KMS-11 (cell line): Measurements from ENCODE around the gene FAM237A.

Experiments
- H2AFZ ChIP-seq: fragments of 200-600 bp; sonication (generic); 2 replicates; pipeline ENCODE4 v1.6.1; 2016; ENCODE audit warnings: antibody characterized with exemption, mixed run types, low read depth
- H3K27ac ChIP-seq: fragments of 200-600 bp; sonication (generic); 2 replicates; pipeline ENCODE4 v1.6.1; 2016; ENCODE audit warnings: mild to moderate bottlenecking, mixed run types
- H3K27me3 ChIP-seq: fragments of 200-600 bp; sonication (generic); 2 replicates; pipeline ENCODE4 v1.6.1; 2017; ENCODE audit warnings: mild to moderate bottlenecking, low read depth, mixed run types, moderate library complexity; ENCODE audit not compliant: insufficient read depth
- H3K36me3 ChIP-seq: fragments of 200-600 bp; sonication (generic); 2 replicates; pipeline ENCODE4 v1.6.1; 2017; ENCODE audit warnings: mild to moderate bottlenecking, mixed run types; ENCODE audit not compliant: insufficient read depth
- H3K4me1 ChIP-seq: fragments of 200-600 bp; sonication (generic); 2 replicates; pipeline ENCODE4 v1.6.1; 2016; ENCODE audit warnings: mild to moderate bottlenecking, low read depth, mixed run types; ENCODE audit not compliant: poor library complexity, severe bottlenecking
- H3K4me2 ChIP-seq: fragments of 200-600 bp; sonication (generic); 2 replicates; pipeline ENCODE4 v1.7.0; 2016; ENCODE audit warnings: mild to moderate bottlenecking, mixed run types
- H3K4me3 ChIP-seq: fragments of 200-600 bp; sonication (generic); IDR thresholded peaks from 2 replicates; pipeline ENCODE4 v1.6.1; 2017; ENCODE audit warnings: low read depth, low read length, mixed read lengths; ENCODE audit not compliant: insufficient read depth
- H3K79me2 ChIP-seq: fragments of 200-600 bp; sonication (generic); 2 replicates; pipeline ENCODE4 v1.6.1; 2016; ENCODE audit warnings: low read depth, mixed run types; ENCODE audit not compliant: insufficient read depth
- H3K9ac ChIP-seq: fragments of 200-600 bp; sonication (generic); 2 replicates; pipeline ENCODE4 v1.6.1; 2016; ENCODE audit warnings: mild to moderate bottlenecking, mixed run types
- H4K20me1 ChIP-seq: fragments of 200-600 bp; sonication (generic); 2 replicates; pipeline ENCODE4 v1.6.1; 2016; ENCODE audit warnings: mild to moderate bottlenecking, mixed run types; ENCODE audit not compliant: insufficient read depth
- TF ChIP-seq, protein P1 (sequence below): fragments of 200-600 bp; sonication (generic); conservative IDR thresholded peaks from 2 replicates; pipeline ENCODE4 v1.6.1; 2017; ENCODE audit warnings: low read depth, mild to moderate bottlenecking, antibody characterized with exemption, low read length, moderate library complexity, mixed read lengths

FAM237A gene

DNA sequence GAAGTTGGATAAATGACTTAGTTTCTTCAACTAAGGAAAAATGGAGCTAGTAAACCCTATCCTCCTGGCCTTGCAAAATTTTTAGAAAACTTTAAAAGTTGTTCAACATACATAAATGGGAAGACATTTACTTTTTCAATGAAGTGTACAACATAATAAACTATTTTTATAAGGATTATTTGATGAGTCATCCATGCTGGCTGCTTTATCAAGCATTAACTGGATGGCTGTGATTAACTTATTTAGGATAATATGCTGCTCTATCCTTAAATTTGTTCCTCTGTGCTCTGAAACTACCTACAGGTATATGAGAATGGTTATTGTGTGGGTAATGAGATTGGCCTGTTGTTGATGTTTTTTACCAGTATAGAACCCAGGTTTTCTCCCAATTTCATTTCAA lies 54.6 kb downstream of the FAM237A start:
- Histone ChIP-seq H3K9ac (no peak overlapping the region), H3K4me1 (peaks cover 4% of the 10 kb centered on the region), H3K27ac (no peak overlapping the region), H3K4me3 (no peak overlapping the region), H4K20me1 (no peaks in the 10 kb centered on the region), H3K79me2 (no peaks in the 10 kb centered on the region), H2AFZ (no peak overlapping the region), H3K4me2 (no peak overlapping the region), H3K27me3 (no peaks in the 10 kb centered on the region), H3K36me3 (no peaks in the 10 kb centered on the region)
- TF ChIP-seq, protein P1, sequence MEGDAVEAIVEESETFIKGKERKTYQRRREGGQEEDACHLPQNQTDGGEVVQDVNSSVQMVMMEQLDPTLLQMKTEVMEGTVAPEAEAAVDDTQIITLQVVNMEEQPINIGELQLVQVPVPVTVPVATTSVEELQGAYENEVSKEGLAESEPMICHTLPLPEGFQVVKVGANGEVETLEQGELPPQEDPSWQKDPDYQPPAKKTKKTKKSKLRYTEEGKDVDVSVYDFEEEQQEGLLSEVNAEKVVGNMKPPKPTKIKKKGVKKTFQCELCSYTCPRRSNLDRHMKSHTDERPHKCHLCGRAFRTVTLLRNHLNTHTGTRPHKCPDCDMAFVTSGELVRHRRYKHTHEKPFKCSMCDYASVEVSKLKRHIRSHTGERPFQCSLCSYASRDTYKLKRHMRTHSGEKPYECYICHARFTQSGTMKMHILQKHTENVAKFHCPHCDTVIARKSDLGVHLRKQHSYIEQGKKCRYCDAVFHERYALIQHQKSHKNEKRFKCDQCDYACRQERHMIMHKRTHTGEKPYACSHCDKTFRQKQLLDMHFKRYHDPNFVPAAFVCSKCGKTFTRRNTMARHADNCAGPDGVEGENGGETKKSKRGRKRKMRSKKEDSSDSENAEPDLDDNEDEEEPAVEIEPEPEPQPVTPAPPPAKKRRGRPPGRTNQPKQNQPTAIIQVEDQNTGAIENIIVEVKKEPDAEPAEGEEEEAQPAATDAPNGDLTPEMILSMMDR = no peak

DNA sequence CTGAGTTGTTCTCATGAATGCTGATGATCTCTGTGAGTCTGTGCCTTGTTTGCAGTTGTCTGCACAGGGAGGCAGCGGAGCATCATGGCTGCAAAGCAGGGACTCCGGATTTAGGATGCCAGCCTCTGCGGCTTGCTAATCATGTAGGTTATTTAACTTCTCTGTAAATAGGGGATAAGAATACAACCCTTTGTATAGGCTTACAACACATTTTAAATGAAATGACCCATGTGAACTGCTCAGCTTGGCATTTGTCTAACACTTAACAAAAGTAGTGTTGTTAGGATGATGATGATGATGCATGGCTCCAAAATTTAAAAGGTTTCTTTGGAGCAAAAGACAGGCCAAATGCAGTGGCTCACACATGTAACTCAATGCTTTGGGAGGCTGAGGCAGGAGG lies 56.5 kb downstream of the FAM237A start:
- Histone ChIP-seq H3K79me2 (no peaks in the 10 kb centered on the region), H2AFZ (no peak overlapping the region), H3K4me3 (no peak overlapping the region), H4K20me1 (no peaks in the 10 kb centered on the region), H3K27ac (no peak overlapping the region), H3K36me3 (no peaks in the 10 kb centered on the region), H3K4me2 (no peak overlapping the region), H3K9ac (no peak overlapping the region), H3K4me1 (peaks cover 4% of the 10 kb centered on the region), H3K27me3 (no peaks in the 10 kb centered on the region)
- TF ChIP-seq, protein P1 = no peak
